HCT116 (cell line): ENCODE results near the gene TMEM178B. TPM values are rescaled to one million over a fixed set of nuclear protein-coding genes. Genes with fewer than 3 reads are reported as not detected.

Experiments
- ATAC-seq: fragments of 200-7000 bp; cut with Tn5 transposase; 2 replicates; pipeline ENCODE4 v1.9.1; 2020; ENCODE audit warnings: mild to moderate bottlenecking, moderate library complexity
- BruUV-seq: library from RNA; stranded (reverse); fragments of 400-500 nt; replicated peaks from 2 replicates; lab custom pipeline; 2021; lab: Mats Ljungman, UMichigan
- CTCF ChIA-PET: fragments of 300-600 bp; sonication (Branson Sonifier 250); formaldehyde crosslinking; loops from one replicate; lab custom pipeline; 2021; ENCODE audit warnings: antibody characterized with exemption; lab: Charles Lee
- POLR2A ChIA-PET: fragments of 300-600, 350-600 bp; sonication (Branson Sonifier 250); formaldehyde crosslinking; loops from one replicate; lab custom pipeline; 2021; ENCODE audit warnings: antibody characterized with exemption; lab: Charles Lee
- RAD21 ChIA-PET, 2 experiments: fragments of 300-600 bp; sonication (Branson Sonifier 250); formaldehyde crosslinking; loops; one replicate each; lab custom pipeline; 2023; ENCODE audit warnings: low total read pairs in 2 of 2; ENCODE audit not compliant: uncharacterized antibody in 2 of 2, unreplicated experiment in 2 of 2, low non-redundant PET in 1 of 2; lab: Charles Lee
- DNase-seq: peaks from one replicate; pipeline ENCODE4 v3.0.0-alpha.2; 2010; ENCODE audit warnings: low read depth, low spot score
- H2AFZ ChIP-seq: fragments of 200-600 bp; shearing (Covaris generic), sonication (generic); 2 replicates; pipeline ENCODE4 v1.6.1; 2017; ENCODE audit warnings: low read depth, mixed run types, mixed read lengths, antibody characterized with exemption, low read length; ENCODE audit not compliant: poor library complexity, severe bottlenecking
- H3K27ac ChIP-seq: 2 replicates; pipeline ENCODE4 v1.5.1; 2012; ENCODE audit warnings: low read depth, low read length
- H3K27me3 ChIP-seq: fragments of 200-600 bp; sonication (generic); 2 replicates; pipeline ENCODE4 v1.6.1; 2016; ENCODE audit warnings: mixed run types, low read length, mixed read lengths; ENCODE audit not compliant: insufficient read depth
- H3K36me3 ChIP-seq, 2 experiments: fragments of 200-500 bp in 1 of 2; fragments of 200-600 bp in 1 of 2; sonication (Bioruptor generic) in 1 of 2; sonication (generic) in 1 of 2; 2 replicates each; pipeline versions ENCODE4 v1.5.1 to v1.6.1; 2014 to 2016; ENCODE audit warnings: low read length in 2 of 2, inconsistent platforms in 1 of 2, mixed read lengths in 1 of 2, mixed run types in 1 of 2; ENCODE audit not compliant: insufficient read depth in 2 of 2, control insufficient read depth in 1 of 2
- H3K4me1 ChIP-seq, 2 experiments: fragments of 200-600 bp in 1 of 2; sonication (generic) in 1 of 2; 2 replicates each; pipeline versions ENCODE4 v1.5.1 to v1.6.1; 2012 to 2017; ENCODE audit warnings: low read length in 2 of 2, inconsistent platforms in 1 of 2, mild to moderate bottlenecking in 1 of 2, mixed read lengths in 1 of 2, mixed run types in 1 of 2, moderate library complexity in 1 of 2; ENCODE audit not compliant: insufficient read depth in 2 of 2, control insufficient read depth in 1 of 2
- H3K4me2 ChIP-seq: fragments of 200-600 bp; sonication (generic); 2 replicates; pipeline ENCODE4 v1.6.1; 2017; ENCODE audit warnings: mixed run types, low read length, mixed read lengths
- H3K4me3 ChIP-seq, 2 experiments: fragments of 200-600 bp in 1 of 2; sonication (generic) in 1 of 2; replicated peaks in 1 of 2; 2 replicates each; pipeline ENCODE4 v1.5.1; 2011 to 2016; ENCODE audit warnings: low read length in 2 of 2, control low read depth in 1 of 2, low read depth in 1 of 2, mild to moderate bottlenecking in 1 of 2, mixed read lengths in 1 of 2, mixed run types in 1 of 2
- H3K79me2 ChIP-seq: fragments of 200-600 bp; sonication (generic); 2 replicates; pipeline ENCODE4 v1.6.1; 2017; ENCODE audit warnings: mild to moderate bottlenecking, mixed run types, low read length, moderate library complexity, mixed read lengths; ENCODE audit not compliant: insufficient read depth
- H3K9ac ChIP-seq: fragments of 200-600 bp; sonication (generic); 2 replicates; pipeline ENCODE4 v1.6.1; 2016; ENCODE audit warnings: low read length, mixed read lengths
- H3K9me2 ChIP-seq: fragments of 200-600 bp; sonication (generic), shearing (Covaris generic); 2 replicates; pipeline ENCODE4 v1.6.1; 2017; ENCODE audit warnings: mixed run types, mild to moderate bottlenecking, moderate library complexity; ENCODE audit not compliant: insufficient read depth
- H3K9me3 ChIP-seq, 2 experiments: fragments of 200-500 bp in 1 of 2; fragments of 200-600 bp in 1 of 2; sonication (Bioruptor generic) in 1 of 2; sonication (generic) in 1 of 2; 2 replicates each; pipeline ENCODE4 v1.6.1; 2014 to 2017; ENCODE audit warnings: low read length in 2 of 2, mixed read lengths in 2 of 2, inconsistent platforms in 1 of 2, low read depth in 1 of 2, mild to moderate bottlenecking in 1 of 2, mixed run types in 1 of 2, moderate library complexity in 1 of 2; ENCODE audit not compliant: control insufficient read depth in 1 of 2, insufficient read depth in 1 of 2
- H4K20me1 ChIP-seq: fragments of 200-600 bp; sonication (generic), shearing (Covaris generic); 2 replicates; pipeline ENCODE4 v1.6.1; 2017; ENCODE audit warnings: mixed run types, mild to moderate bottlenecking, moderate library complexity; ENCODE audit not compliant: insufficient read depth
- ATF3 ChIP-seq: IDR thresholded peaks from 2 replicates; pipeline ENCODE4 v1.6.1; 2012
- CEBPB ChIP-seq: IDR thresholded peaks from 2 replicates; pipeline ENCODE4 v1.6.1; 2012; ENCODE audit warnings: low read depth
- ELF1 ChIP-seq: IDR thresholded peaks from 2 replicates; pipeline ENCODE4 v1.6.1; 2012; ENCODE audit warnings: low read depth, borderline replicate concordance
- EZH2 ChIP-seq: fragments of 200-600 bp; sonication (generic); IDR thresholded peaks from 2 replicates; pipeline ENCODE4 v1.6.1; 2017; ENCODE audit warnings: antibody characterized with exemption, mixed run types
- FOSL1 ChIP-seq: IDR thresholded peaks from 2 replicates; pipeline ENCODE4 v1.6.1; 2012; ENCODE audit warnings: low read depth
- POLR2A ChIP-seq: IDR thresholded peaks from 2 replicates; pipeline ENCODE4 v1.7.0; 2011; ENCODE audit warnings: borderline replicate concordance; ENCODE audit not compliant: insufficient read depth, insufficient read length; ENCODE audit errors: extremely low read depth
- RAD21 ChIP-seq: IDR thresholded peaks from 2 replicates; pipeline ENCODE4 v1.6.1; 2012; ENCODE audit warnings: low read depth, mild to moderate bottlenecking
- YY1 ChIP-seq: IDR thresholded peaks from 2 replicates; pipeline ENCODE4 v1.6.1; 2011; ENCODE audit warnings: low read length, low read depth, moderate library complexity, mild to moderate bottlenecking; ENCODE audit not compliant: insufficient replicate concordance; ENCODE audit errors: extremely low read depth
- ZBTB33 ChIP-seq: IDR thresholded peaks from 2 replicates; pipeline ENCODE4 v1.6.1; 2011; ENCODE audit warnings: mild to moderate bottlenecking, low read length, moderate library complexity; ENCODE audit not compliant: insufficient replicate concordance; ENCODE audit errors: extremely low read depth
- ZFX ChIP-seq: fragments of 450-650 bp; IDR thresholded peaks from 2 replicates; pipeline ENCODE4 v1.6.1; 2017
- intact Hi-C: fragments of 100-400 bp; cut with micrococcal nuclease; formaldehyde crosslinking; loops from 2 replicates; pipeline ENCODE4 v1.10.0; 2022
- total RNA-seq: library from RNA; stranded (reverse); gene quantifications from one replicate; pipeline ENCODE4 v1.2.1, GENCODE V29; 2021; ENCODE audit not compliant: unreplicated experiment

Gene TMEM178B
- total RNA-seq, 1 experiment from 2014 or later = 0.02 TPM

GRCh38 chr7:141360803-141361202, 286.9 kb downstream of the TMEM178B start:
- Histone ChIP-seq H3K4me3 (no peak overlapping the region), H3K79me2 (no peaks in the 10 kb centered on the region), H3K27ac (no peak overlapping the region), H3K36me3 (no peaks in the 10 kb centered on the region), H3K9ac (no peak overlapping the region), H2AFZ (no peak overlapping the region), H3K9me3 (no peaks in the 10 kb centered on the region), H3K4me1 (no peaks in the 10 kb centered on the region), H3K9me2 (no peaks in the 10 kb centered on the region), H4K20me1 (no peaks in the 10 kb centered on the region), H3K27me3 (no peaks in the 10 kb centered on the region), H3K4me2 (no peak overlapping the region)
- TF ChIP-seq CEBPB (no peak), ZFX (no peak), FOSL1 (no peak)
- CTCF ChIA-PET = no interaction called here
- DNase-seq (no peak), ATAC-seq (no peak)
- intact Hi-C loops = no loop called here
- POLR2A ChIA-PET = no interaction called here
- RAD21 ChIA-PET = no interaction called here
- BruUV-seq = no TSS peak

DNA sequence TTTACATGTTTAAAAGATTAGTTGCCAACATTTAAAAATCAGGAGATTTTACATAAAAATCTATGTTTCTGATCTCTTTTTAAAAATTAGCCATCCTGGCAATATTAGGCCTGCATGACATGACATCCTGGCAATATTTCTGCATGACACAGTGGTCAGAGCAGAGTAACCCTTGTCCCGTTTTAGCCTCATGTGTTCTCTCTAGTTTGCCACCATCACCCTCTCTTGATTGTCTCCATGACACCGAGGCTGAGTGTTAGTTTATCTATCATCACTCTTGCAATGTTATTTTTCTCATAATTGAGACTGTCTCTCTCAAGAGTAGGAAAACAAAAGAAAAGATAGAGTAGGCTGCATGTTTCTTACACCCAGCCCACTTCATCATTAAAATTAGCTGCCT, 287.6 kb downstream of the TMEM178B start:
- no peaks in the 10 kb centered on the region for H3K4me1 ChIP-seq
- H3K9me3 ChIP-seq = no peaks in the 10 kb centered on the region
- no peak for DNase-seq
- intact Hi-C loops = no loop called here
- ChIA-PET CTCF (no interaction called here), POLR2A (no interaction called here), RAD21 (no interaction called here)
- no peaks in the 10 kb centered on the region for H3K27me3 ChIP-seq
- TF ChIP-seq EZH2 = no peak
- TF ChIP-seq ZBTB33 = no peak
- TF ChIP-seq POLR2A = no peak
- no peak for TF ChIP-seq YY1
- TF ChIP-seq ELF1 = no peak
- TF ChIP-seq RAD21 = no peak
- no peak for TF ChIP-seq ATF3
- no peaks in the 10 kb centered on the region for H3K79me2 ChIP-seq
- no TSS peak for BruUV-seq
- H4K20me1 ChIP-seq = no peaks in the 10 kb centered on the region
- no peak overlapping the region for H3K27ac ChIP-seq
- no peak overlapping the region for H3K9ac ChIP-seq
- no peak for ATAC-seq
- no peak overlapping the region for H3K4me3 ChIP-seq
- no peak overlapping the region for H3K4me2 ChIP-seq
- H3K36me3 ChIP-seq = no peaks in the 10 kb centered on the region
- H2AFZ ChIP-seq = no peak overlapping the region
- H3K9me2 ChIP-seq = no peaks in the 10 kb centered on the region
